Natural killer cell (primary cell): ENCODE data around the gene PML. TPM values are rescaled to one million over a fixed set of nuclear protein-coding genes. Genes with fewer than 3 reads are reported as not detected.

Experiments used
- ATAC-seq, 3 donors: fragments of 150-1000 bp in 2 of 3; fragments of 200-7000 bp in 1 of 3; cut with Tn5 transposase; 1 replicate in 1 of 3; 2 replicates in 2 of 3; pipeline ENCODE4 v1.10.0; 2021; ENCODE audit warnings: mild to moderate bottlenecking in 2 of 3, moderate library complexity in 2 of 3
- DNase-seq, 2 donors: peaks; one replicate each; pipeline versions ENCODE4 v3.0.0 to v3.0.0-alpha.2; 2013 to 2021; ENCODE audit warnings: mixed read lengths in 1 of 2
- H3K27ac ChIP-seq: one replicate; pipeline ENCODE4 v1.5.1; 2013; ENCODE audit warnings: mild to moderate bottlenecking, low read length
- H3K27me3 ChIP-seq: one replicate; pipeline ENCODE4 v1.6.1; 2013; ENCODE audit warnings: low read length; ENCODE audit not compliant: control insufficient read depth, insufficient read depth
- H3K36me3 ChIP-seq: one replicate; pipeline ENCODE4 v1.6.1; 2013; ENCODE audit warnings: low read length; ENCODE audit not compliant: control insufficient read depth, insufficient read depth
- H3K4me1 ChIP-seq: one replicate; pipeline ENCODE4 v1.6.1; 2013; ENCODE audit warnings: low read length; ENCODE audit not compliant: control insufficient read depth, insufficient read depth
- H3K4me3 ChIP-seq: one replicate; pipeline ENCODE4 v1.5.1; 2013; ENCODE audit warnings: low read length
- H3K9me3 ChIP-seq: one replicate; pipeline ENCODE4 v1.6.1; 2013; ENCODE audit warnings: low read length; ENCODE audit not compliant: control insufficient read depth, insufficient read depth
- H3K27ac Mint-ChIP-seq, 2 donors: one replicate each; pipeline ENCODE4 v1.8.0; 2022; ENCODE audit warnings: mild to moderate bottlenecking in 2 of 2, mixed read lengths in 2 of 2, moderate library complexity in 1 of 2
- H3K27me3 Mint-ChIP-seq, 2 donors: one replicate each; pipeline ENCODE4 v1.8.0; 2022; ENCODE audit warnings: low read depth in 2 of 2, mixed read lengths in 2 of 2
- H3K36me3 Mint-ChIP-seq: one replicate; pipeline ENCODE4 v1.8.0; 2022; ENCODE audit warnings: mixed read lengths
- H3K4me1 Mint-ChIP-seq, 2 donors: one replicate each; pipeline ENCODE4 v1.8.0; 2022; ENCODE audit warnings: mixed read lengths in 2 of 2
- H3K4me3 Mint-ChIP-seq: one replicate; pipeline ENCODE4 v1.8.0; 2022; ENCODE audit warnings: mild to moderate bottlenecking, moderate library complexity, mixed read lengths
- H3K9me3 Mint-ChIP-seq, 2 donors: one replicate each; pipeline ENCODE4 v1.8.0; 2022; ENCODE audit warnings: mixed read lengths in 2 of 2
- WGBS: methylation state at CpG from one replicate; pipeline ENCODE4 v1.1.7; 2013; ENCODE audit warnings: missing lambda C conversion rate; ENCODE audit not compliant: insufficient coverage; 5-methylcytosine and 5-hydroxymethylcytosine counted together
- intact Hi-C: fragments of 100-400 bp; cut with micrococcal nuclease; formaldehyde crosslinking; loops from one replicate; pipeline ENCODE4 v1.14.2; 2022
- total RNA-seq, 4 donors: library from RNA; stranded (reverse); fragments of 120-200 nt in 1 of 4; gene quantifications; one replicate each; pipeline versions ENCODE4 v1.2.3 to v1.2.4, GENCODE V29; 2013 to 2022
- TF ChIP-seq, protein P1 (sequence below): fragments of 200-600 bp; IDR thresholded peaks from one replicate; pipeline ENCODE4 v1.8.0; 2022; ENCODE audit warnings: antibody characterized with exemption

The PML gene
- total RNA-seq, 3 donors from 2014 or later (not counting 1 experiment from before 2014, with no cell fraction given): 65.8 to 68.7 (median 67.6) TPM

DNA sequence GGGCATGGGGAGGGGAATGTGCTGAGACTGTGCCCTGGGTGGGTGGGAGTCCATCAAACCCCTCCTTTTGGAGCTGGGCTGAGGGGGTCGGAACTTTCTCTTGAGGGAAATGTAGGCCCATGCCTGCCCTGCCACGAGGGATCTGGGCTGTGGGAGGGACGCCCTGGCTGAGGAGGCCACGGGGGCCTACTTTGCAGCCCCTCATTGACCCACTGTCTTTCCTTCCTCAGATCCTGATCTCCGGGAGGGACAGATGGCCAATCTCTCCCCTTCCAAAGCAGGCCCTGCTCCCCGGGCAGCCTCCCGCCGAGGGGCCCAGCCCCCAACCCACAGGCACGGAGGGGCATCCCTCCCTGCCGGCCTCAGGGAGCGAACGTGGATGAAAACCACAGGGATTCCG lies 42.9 kb upstream of the PML start:
- H3K27ac Mint-ChIP-seq: peak overlapping the region; percentile 15 to 77

GRCh38 chr15:73952171-73952912 lies 42.2 kb upstream of the PML start:
- intact Hi-C loops: no loop called here
- Mint-ChIP-seq H3K4me3 (no peak overlapping the region), H3K27me3 (peaks cover 4 to 6% of the 10 kb centered on the region in 2 donors), H3K4me1 (peaks cover 16 to 17% of the 10 kb centered on the region in 2 donors), H3K9me3 (no peaks in the 10 kb centered on the region), H3K27ac (no peak overlapping the region), H3K36me3 (no peaks in the 10 kb centered on the region)
- Histone ChIP-seq H3K27me3 (no peaks in the 10 kb centered on the region), H3K4me1 (peaks cover 21% of the 10 kb centered on the region), H3K4me3 (no peak overlapping the region), H3K36me3 (no peaks in the 10 kb centered on the region), H3K9me3 (no peaks in the 10 kb centered on the region), H3K27ac (no peak overlapping the region)
- WGBS: 93% methylated on average over 21 of the region's 21 CpGs
- TF ChIP-seq, protein P1, sequence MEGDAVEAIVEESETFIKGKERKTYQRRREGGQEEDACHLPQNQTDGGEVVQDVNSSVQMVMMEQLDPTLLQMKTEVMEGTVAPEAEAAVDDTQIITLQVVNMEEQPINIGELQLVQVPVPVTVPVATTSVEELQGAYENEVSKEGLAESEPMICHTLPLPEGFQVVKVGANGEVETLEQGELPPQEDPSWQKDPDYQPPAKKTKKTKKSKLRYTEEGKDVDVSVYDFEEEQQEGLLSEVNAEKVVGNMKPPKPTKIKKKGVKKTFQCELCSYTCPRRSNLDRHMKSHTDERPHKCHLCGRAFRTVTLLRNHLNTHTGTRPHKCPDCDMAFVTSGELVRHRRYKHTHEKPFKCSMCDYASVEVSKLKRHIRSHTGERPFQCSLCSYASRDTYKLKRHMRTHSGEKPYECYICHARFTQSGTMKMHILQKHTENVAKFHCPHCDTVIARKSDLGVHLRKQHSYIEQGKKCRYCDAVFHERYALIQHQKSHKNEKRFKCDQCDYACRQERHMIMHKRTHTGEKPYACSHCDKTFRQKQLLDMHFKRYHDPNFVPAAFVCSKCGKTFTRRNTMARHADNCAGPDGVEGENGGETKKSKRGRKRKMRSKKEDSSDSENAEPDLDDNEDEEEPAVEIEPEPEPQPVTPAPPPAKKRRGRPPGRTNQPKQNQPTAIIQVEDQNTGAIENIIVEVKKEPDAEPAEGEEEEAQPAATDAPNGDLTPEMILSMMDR: no peak
- DNase-seq (no peak), ATAC-seq (no peak)

More for the DNA sequence above, 42.9 kb upstream of the PML start:
- ATAC-seq (no peak), DNase-seq (no peak)
- WGBS: 44% methylated on average over 12 of the region's 13 CpGs
- peaks cover 9% of the 10 kb centered on the region in 2 donors for H3K4me1 Mint-ChIP-seq
- no peak overlapping the region for H3K27ac ChIP-seq
- no peak overlapping the region for H3K4me3 ChIP-seq
- TF ChIP-seq, protein P1: no peak
- no peaks in the 10 kb centered on the region for H3K36me3 Mint-ChIP-seq
- H3K4me1 ChIP-seq: peaks cover 17% of the 10 kb centered on the region
- H3K27me3 Mint-ChIP-seq: peaks cover 0 to under 1% of the 10 kb centered on the region in 2 donors
- H3K36me3 ChIP-seq: no peaks in the 10 kb centered on the region
- no peaks in the 10 kb centered on the region for H3K27me3 ChIP-seq
- no peaks in the 10 kb centered on the region for H3K9me3 Mint-ChIP-seq
- H3K9me3 ChIP-seq: no peaks in the 10 kb centered on the region
- H3K4me3 Mint-ChIP-seq: no peak overlapping the region
- intact Hi-C loops: loop anchor here (1.0 kb wide), 1 partner anchor 13 kb away; no protein-coding TSS in a partner anchor

DNA sequence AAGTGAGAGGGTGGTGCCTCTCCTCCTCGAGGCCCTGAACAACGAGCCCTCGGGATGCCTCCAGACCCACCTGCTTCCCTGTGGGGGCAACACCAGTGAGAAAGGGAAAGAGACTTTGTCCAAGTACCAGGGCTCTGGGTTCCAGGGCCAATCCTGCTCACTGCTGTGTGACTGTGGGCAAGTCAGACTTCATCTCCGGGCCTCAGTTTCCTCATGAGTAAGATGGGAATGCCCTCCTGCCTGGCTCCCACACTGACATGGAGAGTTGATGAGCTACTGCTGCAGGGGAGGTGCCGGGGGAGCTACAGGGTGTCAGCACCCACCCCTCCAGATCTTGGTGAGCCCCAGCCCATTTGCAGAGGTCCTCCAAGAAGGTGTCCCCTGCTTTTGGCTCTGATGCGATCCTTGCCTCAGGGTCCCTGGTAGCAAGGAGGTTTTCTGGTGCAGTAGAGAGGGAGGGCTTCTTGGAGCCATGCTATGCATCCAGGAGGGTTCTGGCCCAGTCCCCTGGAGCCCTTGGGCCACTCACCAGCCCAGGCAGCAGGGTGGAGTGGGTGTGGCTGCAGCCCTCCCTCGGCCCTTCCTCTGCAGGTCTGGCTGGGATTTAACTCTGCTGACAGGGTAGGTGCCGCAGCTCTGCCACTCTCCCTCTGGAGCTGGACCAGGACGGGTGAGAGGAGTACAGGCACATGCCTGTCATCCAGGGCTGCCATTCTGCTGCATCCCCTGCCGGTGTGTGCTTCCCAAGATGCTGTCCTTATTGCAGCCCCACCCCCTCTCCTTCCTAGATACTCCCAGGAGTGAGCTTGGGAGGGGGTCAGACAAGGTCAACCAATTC lies 41.4 kb upstream of the PML start:
- Mint-ChIP-seq H3K9me3 (no peaks in the 10 kb centered on the region), H3K4me3 (no peak overlapping the region), H3K27me3 (peaks cover 4 to 10% of the 10 kb centered on the region in 2 donors), H3K27ac (no peak overlapping the region), H3K36me3 (no peaks in the 10 kb centered on the region), H3K4me1 (peaks cover 17 to 20% of the 10 kb centered on the region in 2 donors)
- 93% methylated on average over 10 of the region's 10 CpGs for WGBS
- Histone ChIP-seq H3K4me3 (no peak overlapping the region), H3K36me3 (no peaks in the 10 kb centered on the region), H3K27ac (no peak overlapping the region), H3K4me1 (peaks cover 21% of the 10 kb centered on the region), H3K27me3 (no peaks in the 10 kb centered on the region), H3K9me3 (no peaks in the 10 kb centered on the region)
- TF ChIP-seq, protein P1: no peak
- ATAC-seq (no peak), DNase-seq (no peak)
- intact Hi-C loops: no loop called here
